Skin epidermis (tissue), 12 donors: ENCODE data around the gene RTTN.

Source experiments
- H3K27ac ChIP-seq, 21 experiments: fragments of 200-600 bp; sonication (generic) in 11 of 21; one replicate each; pipeline ENCODE4 v1.5.0; 2020; ENCODE audit warnings: mild to moderate bottlenecking in 3 of 21, inconsistent platforms in 2 of 21, moderate library complexity in 2 of 21
- H3K4me3 ChIP-seq, 7 experiments: fragments of 200-600 bp; sonication (generic) in 2 of 7; one replicate each; pipeline ENCODE4 v1.5.0; 2020; ENCODE audit warnings: inconsistent platforms in 2 of 7, mild to moderate bottlenecking in 2 of 7, moderate library complexity in 1 of 7

Gene RTTN

GRCh38 chr18:69956665-69957620 is 248.5 kb downstream of the RTTN start:
- peak overlapping the region in 8 of 21 experiments; percentile 0 to 76 (median 56) for H3K27ac ChIP-seq
- peak overlapping the region in 2 of 7 experiments; percentile 7 to 11 for H3K4me3 ChIP-seq

GRCh38 chr18:69956057-69956456 is 249.4 kb downstream of the RTTN start:
- H3K27ac ChIP-seq = peak overlapping the region in 5 of 21 experiments; percentile 53 to 76 (median 71)
- H3K4me3 ChIP-seq = peak overlapping the region in 2 of 7 experiments; percentile 7 to 11

GRCh38 chr18:69954719-69955480 is 250.6 kb downstream of the RTTN start:
- peak overlapping the region in 5 of 21 experiments; percentile 45 to 73 (median 53) for H3K27ac ChIP-seq

GRCh38 chr18:69953191-69953590 is 252.3 kb downstream of the RTTN start:
- Histone ChIP-seq H3K4me3 (no peak overlapping the region), H3K27ac (no peak overlapping the region)

More at GRCh38 chr18:69954719-69955480, 250.6 kb downstream of the RTTN start:
- peak overlapping the region in 1 of 7 experiments; percentile 11 for H3K4me3 ChIP-seq
